GM10248 (cell line): ENCODE measurements around the gene ARHGAP18.

ENCODE experiments used
- CTCF ChIA-PET: fragments of 300-600 bp; sonication (Branson Sonifier 250); formaldehyde crosslinking; extraction: SDS; loops from one replicate; lab custom pipeline; 2021; ENCODE audit warnings: antibody characterized with exemption; lab: Yijun Ruan, JAX
- POLR2A ChIA-PET: fragments of 350-650 bp; sonication (Branson Sonifier 250); formaldehyde crosslinking; extraction: SDS; loops from one replicate; lab custom pipeline; 2020; ENCODE audit warnings: antibody characterized with exemption; lab: Yijun Ruan, JAX
- DNase-seq: peaks from one replicate; pipeline ENCODE4 v3.0.0; 2012; ENCODE audit errors: extremely low spot score
- TF ChIP-seq, protein P1 (sequence below): IDR thresholded peaks from 2 replicates; pipeline ENCODE4 v1.5.1; 2012; ENCODE audit warnings: mild to moderate bottlenecking, low read depth; ENCODE audit errors: extremely low read depth, missing control alignments, control extremely low read depth

The ARHGAP18 gene

DNA sequence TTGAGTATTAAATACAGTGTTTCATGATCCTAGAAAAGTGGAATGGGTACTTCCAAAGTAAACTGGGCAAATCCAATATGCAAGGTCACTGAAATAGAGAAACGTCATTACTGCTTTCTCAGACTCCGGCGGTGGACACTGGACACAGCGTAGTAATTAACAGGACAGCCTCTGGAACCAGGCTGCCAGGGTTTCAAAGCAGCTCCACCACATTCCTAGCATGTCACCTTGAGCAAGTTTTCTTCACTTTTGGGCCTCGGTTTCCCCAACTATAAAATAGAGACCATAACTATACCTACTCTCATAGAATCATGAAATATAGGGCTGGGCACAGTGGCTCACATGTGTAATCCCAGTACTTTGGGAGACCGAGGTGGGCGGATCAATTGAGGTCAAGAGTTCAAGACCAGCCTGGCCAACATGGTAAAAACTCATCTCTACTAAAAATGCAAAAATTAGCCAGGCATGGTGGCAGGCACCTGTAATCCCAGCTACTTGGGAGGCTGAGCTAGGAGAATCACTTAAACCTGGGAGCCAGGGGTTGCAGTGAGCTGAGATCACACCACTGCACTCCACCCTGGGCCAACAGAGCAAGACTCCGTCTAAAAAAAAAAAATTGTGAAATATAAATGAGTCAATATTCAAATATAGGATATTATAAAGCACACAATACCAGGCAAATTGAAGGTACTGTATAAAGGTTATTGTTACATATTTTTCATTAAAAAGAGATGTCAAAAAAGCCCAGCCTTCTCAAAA, 24.9 kb downstream of the ARHGAP18 start:
- TF ChIP-seq, protein P1, sequence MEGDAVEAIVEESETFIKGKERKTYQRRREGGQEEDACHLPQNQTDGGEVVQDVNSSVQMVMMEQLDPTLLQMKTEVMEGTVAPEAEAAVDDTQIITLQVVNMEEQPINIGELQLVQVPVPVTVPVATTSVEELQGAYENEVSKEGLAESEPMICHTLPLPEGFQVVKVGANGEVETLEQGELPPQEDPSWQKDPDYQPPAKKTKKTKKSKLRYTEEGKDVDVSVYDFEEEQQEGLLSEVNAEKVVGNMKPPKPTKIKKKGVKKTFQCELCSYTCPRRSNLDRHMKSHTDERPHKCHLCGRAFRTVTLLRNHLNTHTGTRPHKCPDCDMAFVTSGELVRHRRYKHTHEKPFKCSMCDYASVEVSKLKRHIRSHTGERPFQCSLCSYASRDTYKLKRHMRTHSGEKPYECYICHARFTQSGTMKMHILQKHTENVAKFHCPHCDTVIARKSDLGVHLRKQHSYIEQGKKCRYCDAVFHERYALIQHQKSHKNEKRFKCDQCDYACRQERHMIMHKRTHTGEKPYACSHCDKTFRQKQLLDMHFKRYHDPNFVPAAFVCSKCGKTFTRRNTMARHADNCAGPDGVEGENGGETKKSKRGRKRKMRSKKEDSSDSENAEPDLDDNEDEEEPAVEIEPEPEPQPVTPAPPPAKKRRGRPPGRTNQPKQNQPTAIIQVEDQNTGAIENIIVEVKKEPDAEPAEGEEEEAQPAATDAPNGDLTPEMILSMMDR, result no peak
- no peak for DNase-seq
- POLR2A ChIA-PET, result interaction anchor here (0.7 kb wide), 1 partner anchor 25 kb away, joined by 3 read pairs; the partner anchor contains the start of gene ARHGAP18
- CTCF ChIA-PET, result interaction anchor here (1.0 to 3.4 kb wide), 11 partner anchors 8 to 87 kb away, joined by 3 to 15 read pairs (median 4); partner anchors contain the start of gene ARHGAP18

DNA sequence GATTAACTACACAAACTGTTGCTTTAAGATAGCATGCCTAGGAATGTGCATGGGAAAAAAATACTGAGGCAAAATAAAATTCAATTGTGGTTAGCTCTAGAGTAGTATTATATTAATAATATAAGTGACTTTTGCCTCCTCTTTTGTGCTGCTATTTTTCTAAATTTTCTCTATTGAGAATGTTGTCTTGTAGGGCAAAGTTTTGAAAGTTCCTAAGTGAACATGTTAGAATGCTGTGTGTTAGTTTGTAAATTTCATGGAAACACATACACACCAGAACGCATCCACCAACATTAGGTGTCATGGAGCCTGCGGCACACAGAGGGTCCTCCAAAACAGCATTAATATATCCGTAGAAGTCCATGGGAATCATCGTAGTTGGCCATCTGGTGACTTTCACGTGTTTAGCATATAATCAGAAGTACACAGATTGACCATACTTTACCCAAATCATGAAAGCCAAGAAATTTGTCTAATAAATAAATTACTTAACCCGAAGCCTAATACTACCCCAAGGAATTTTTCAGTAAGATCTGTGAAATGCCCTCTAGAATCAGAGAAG, 25.6 kb downstream of the ARHGAP18 start:
- POLR2A ChIA-PET, result interaction anchor here (1.3 kb wide), 1 partner anchor 26 kb away, joined by 7 read pairs; the partner anchor contains the start of gene ARHGAP18
- CTCF ChIA-PET, result interaction anchor here (0.7 to 4.0 kb wide), 18 partner anchors 9 to 86 kb away, joined by 3 to 46 read pairs (median 4); partner anchors contain the start of gene ARHGAP18
- TF ChIP-seq, protein P1, result no peak
- DNase-seq, result no peak

DNA sequence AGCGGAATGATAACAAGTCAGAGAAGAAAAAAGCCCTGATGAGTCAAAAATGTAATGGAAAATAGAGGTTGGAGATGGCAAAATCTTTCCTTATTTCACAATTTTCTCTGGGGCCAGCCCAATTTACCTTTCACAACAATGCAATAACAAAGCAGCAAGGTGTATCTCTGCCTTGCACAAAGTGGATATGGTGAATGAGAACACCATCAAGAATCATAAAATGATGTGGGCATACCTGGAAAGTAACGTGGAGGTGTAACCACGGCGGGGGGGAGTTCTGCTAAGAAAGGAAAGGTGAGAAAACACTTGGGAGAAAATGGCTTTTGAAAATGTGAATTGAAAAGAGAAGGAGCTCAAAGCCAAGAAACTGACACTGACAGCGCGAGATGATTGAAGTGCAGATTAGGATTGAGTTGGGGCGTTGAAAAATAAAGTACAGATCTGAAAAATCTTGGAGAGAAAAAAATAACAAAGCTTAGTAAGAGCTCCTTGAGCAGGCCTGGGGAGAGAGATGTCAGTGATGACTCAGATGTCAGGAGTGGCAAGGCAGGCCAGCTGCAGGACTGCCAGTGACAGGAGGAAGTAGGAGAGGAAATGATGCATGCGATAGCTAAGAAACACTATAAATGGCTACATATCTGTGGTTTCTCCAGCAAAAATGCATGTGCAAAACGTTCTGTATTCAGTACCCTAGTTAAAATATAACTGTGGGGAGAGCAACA, 26.2 kb downstream of the ARHGAP18 start:
- POLR2A ChIA-PET, result interaction anchor here (1.3 kb wide), 1 partner anchor 26 kb away, joined by 7 read pairs; the partner anchor contains the start of gene ARHGAP18
- TF ChIP-seq, protein P1, result no peak
- DNase-seq, result peak; percentile 86
- CTCF ChIA-PET, result interaction anchor here (0.7 to 4.0 kb wide), 19 partner anchors 8 to 338 kb away, joined by 3 to 46 read pairs (median 4); partner anchors contain the start of gene ARHGAP18

DNA sequence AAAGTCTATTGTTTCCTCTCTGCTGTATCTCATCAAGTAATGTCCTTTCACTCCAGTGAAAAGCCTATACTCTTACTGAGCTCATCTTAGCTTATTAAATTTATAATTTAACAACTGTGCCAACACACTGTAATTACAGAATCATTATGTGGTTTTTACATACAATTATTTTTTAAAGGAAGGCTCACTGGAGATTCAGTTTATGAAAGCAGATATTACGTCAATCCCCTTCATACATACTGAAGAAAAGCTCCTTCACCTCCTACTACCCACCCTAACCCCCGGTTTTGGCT, 28.1 kb downstream of the ARHGAP18 start:
- POLR2A ChIA-PET, result interaction anchor here (0.6 kb wide), 1 partner anchor 19 kb away, joined by 3 read pairs; no protein-coding TSS in a partner anchor
- DNase-seq, result no peak
- CTCF ChIA-PET, result interaction anchor here (0.8 to 4.0 kb wide), 10 partner anchors 10 to 84 kb away, joined by 3 to 46 read pairs (median 4); partner anchors contain the start of gene ARHGAP18
- TF ChIP-seq, protein P1, result no peak

DNA sequence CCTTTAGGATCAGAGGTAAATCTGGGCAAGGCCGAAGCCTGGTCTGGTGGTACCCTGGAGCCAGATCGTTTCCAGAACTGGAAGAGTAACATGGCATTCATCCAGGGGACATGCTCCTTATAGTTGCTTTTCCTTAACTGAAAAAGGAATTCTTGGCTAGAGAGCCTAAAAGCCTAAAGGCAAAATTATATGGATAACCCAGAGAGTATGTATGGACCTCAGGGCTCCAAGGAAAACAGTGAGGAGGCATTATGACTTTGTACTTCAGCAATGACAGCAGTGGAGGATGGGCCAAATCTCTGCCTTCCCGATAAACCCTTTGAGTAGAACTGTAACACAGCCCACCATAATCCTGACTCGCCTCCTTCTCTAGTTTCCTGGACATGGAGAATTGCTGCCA, 29.3 kb downstream of the ARHGAP18 start:
- TF ChIP-seq, protein P1, result no peak
- ChIA-PET CTCF (interaction anchor here (0.8 to 4.0 kb wide), 3 partner anchors 9 to 39 kb away, joined by 3 to 46 read pairs (median 5); no protein-coding TSS in a partner anchor), POLR2A (no interaction called here)
- no peak for DNase-seq

DNA sequence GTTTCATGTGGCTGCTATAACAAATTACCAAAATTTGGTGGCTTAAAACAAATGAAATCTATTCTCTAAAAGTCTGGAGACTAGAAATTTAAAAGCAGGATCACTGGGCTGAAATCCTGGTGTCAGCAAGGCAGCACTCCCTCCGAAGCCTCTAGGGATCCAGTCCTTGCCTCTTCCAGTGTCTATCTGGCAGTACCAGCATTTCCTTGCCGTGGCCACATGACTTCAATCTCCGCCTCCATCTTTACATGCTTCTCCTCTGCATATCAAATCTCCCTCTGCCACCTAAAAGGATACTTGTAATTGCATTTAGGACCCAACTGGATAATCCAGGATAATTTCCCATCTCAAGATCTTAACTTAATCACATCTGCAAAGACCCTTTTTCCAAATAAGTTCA, 30.2 kb downstream of the ARHGAP18 start:
- TF ChIP-seq, protein P1, result no peak
- ChIA-PET POLR2A (no interaction called here), CTCF (interaction anchor here (0.8 kb wide), 1 partner anchor 9 kb away, joined by 3 read pairs; no protein-coding TSS in a partner anchor)
- no peak for DNase-seq
